AML-193 (cell line): Measurements from ENCODE around the gene GAB2.
A peak's percentile ranks its signal among the peaks of the same experiment; 100 is the strongest.

Source experiments
- DNase-seq, 2 experiments: peaks; one replicate each; lab custom pipeline; 2025; lab: John Stamatoyannopoulos, UW

GAB2 gene

GRCh38 chr11:78203184-78203583 is 214.4 kb downstream of the GAB2 start:
- no peak for DNase-seq

GRCh38 chr11:78202733-78203167 is 214.9 kb downstream of the GAB2 start:
- peak; percentile 49 to 50 for DNase-seq

GRCh38 chr11:78201096-78201818 is 216.4 kb downstream of the GAB2 start:
- no peak for DNase-seq

GRCh38 chr11:78200553-78200952 is 217.1 kb downstream of the GAB2 start:
- DNase-seq, result no peak

GRCh38 chr11:78200061-78200460 is 217.6 kb downstream of the GAB2 start:
- DNase-seq, result no peak

GRCh38 chr11:78199653-78200015 is 218.0 kb downstream of the GAB2 start:
- no peak for DNase-seq

GRCh38 chr11:78199015-78199652 is 218.5 kb downstream of the GAB2 start:
- no peak for DNase-seq

GRCh38 chr11:78197816-78198215 is 219.8 kb downstream of the GAB2 start:
- DNase-seq, result no peak

- DNase-seq, result no peak
Measured at GRCh38 chr11:78196661-78197091, 220.9 kb downstream of the GAB2 start.

- DNase-seq, result no peak
Measured at GRCh38 chr11:78195917-78196560, 221.6 kb downstream of the GAB2 start.

- DNase-seq, result no peak
Measured at GRCh38 chr11:78194490-78194889, 223.1 kb downstream of the GAB2 start.

GRCh38 chr11:78193806-78194205 is 223.8 kb downstream of the GAB2 start:
- no peak for DNase-seq

- DNase-seq, result peak; percentile 11 to 14
Measured at GRCh38 chr11:78192911-78193351, 224.7 kb downstream of the GAB2 start.

GRCh38 chr11:78192223-78192719 is 225.3 kb downstream of the GAB2 start:
- DNase-seq, result no peak

GRCh38 chr11:78190871-78191538 is 226.6 kb downstream of the GAB2 start:
- DNase-seq, result no peak

GRCh38 chr11:78190374-78190773 is 227.2 kb downstream of the GAB2 start:
- no peak for DNase-seq

- DNase-seq, result no peak
Measured at GRCh38 chr11:78189851-78190250, 227.8 kb downstream of the GAB2 start.

GRCh38 chr11:78189174-78189724 is 228.4 kb downstream of the GAB2 start:
- DNase-seq, result no peak

- peak; percentile 93 to 94 for DNase-seq
Measured at GRCh38 chr11:78188286-78189173, 229.1 kb downstream of the GAB2 start, which contains the start of the genes KCTD21 and USP35. Gene KCTD21 (minus strand): TSS chr11:78188626. CDS start chr11:78174554, 14,072 bp downstream. Gene USP35 (plus strand): TSS chr11:78188919. CDS start chr11:78196246, 7,327 bp downstream.

- peak; percentile 75 to 93 for DNase-seq
Measured at GRCh38 chr11:78187366-78188285, 230.0 kb downstream of the GAB2 start.
